Measurements from ENCODE around the gene CSF1R.
"Not testable (repeated sequence)": the region's sequence is repeated elsewhere in the genome, so short reads cannot be mapped to it uniquely, and the experiment has no call there.

CSF1R gene

GRCh38 chr5:150058480-150059126, 27.8 kb downstream of the CSF1R start:
- H3K27ac ChIP-seq = peak overlapping the region; percentile 3
- DNase-seq (ENCODE audit: low read depth, low spot score) = no peak

GRCh38 chr5:150057996-150058395, 28.4 kb downstream of the CSF1R start:
- no peak overlapping the region for H3K27ac ChIP-seq
- no peak for DNase-seq (ENCODE audit: low read depth, low spot score)

DNA sequence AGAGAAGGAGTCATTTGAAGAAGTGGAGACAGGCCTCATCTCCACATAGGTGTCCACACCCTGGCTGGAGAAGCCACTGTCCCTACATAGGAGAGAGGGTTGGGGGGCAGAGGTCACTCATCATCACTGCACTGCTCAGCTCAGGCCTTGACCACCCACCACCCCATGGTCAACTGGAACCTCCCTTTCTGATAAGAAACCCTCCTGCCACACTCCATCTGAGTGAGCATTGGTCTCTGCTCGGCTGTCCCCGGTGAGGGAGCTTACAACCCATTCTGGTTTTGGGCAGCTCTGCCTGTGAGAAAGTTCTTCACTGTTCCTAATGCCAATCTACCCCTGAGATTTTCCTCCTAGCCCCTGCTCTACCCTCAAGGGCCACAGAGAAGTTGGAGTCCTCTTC, 28.8 kb downstream of the CSF1R start:
- no peak overlapping the region for H3K27ac ChIP-seq
- no peak for DNase-seq (ENCODE audit: low read depth, low spot score)

DNA sequence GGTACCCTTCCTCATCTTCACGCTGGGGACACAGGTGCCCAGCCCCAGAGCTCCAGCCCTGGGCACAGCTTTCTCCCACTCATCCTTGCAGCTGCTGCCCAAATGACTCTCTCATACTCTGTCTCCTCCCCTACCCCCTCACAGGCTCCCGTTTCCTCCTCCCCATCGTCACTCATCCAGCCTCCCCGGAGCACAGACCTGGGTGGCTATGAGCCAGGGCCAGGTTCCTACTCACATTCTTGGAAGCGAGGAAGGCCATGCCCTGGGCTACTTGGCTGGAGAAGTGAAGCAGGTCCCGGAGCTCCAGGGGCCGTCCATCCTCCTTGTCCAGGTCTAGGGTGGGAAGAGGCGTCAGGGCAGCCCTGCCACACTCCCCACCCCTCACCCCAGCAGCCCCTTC, 29.3 kb downstream of the CSF1R start:
- no peak for DNase-seq (ENCODE audit: low read depth, low spot score)
- H3K27ac ChIP-seq = no peak overlapping the region

DNA sequence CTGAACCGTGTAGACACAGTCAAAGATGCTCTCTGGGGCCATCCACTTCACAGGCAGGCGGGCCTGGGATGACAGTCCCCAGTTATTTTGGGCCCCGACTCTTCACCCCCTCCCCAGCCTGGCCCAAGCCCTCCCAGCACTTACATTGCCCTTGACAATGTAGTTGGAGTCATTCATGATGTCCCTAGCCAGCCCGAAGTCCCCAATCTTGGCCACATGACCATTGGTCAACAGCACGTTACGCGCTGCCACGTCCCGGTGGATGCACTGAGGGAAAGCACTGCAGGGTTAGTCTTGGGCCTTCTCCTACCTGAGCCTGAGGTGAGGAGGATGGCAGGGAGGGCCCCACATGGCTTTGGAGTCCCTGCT, 30.3 kb downstream of the CSF1R start:
- no peak for DNase-seq (ENCODE audit: low read depth, low spot score)
- no peak overlapping the region for H3K27ac ChIP-seq

DNA sequence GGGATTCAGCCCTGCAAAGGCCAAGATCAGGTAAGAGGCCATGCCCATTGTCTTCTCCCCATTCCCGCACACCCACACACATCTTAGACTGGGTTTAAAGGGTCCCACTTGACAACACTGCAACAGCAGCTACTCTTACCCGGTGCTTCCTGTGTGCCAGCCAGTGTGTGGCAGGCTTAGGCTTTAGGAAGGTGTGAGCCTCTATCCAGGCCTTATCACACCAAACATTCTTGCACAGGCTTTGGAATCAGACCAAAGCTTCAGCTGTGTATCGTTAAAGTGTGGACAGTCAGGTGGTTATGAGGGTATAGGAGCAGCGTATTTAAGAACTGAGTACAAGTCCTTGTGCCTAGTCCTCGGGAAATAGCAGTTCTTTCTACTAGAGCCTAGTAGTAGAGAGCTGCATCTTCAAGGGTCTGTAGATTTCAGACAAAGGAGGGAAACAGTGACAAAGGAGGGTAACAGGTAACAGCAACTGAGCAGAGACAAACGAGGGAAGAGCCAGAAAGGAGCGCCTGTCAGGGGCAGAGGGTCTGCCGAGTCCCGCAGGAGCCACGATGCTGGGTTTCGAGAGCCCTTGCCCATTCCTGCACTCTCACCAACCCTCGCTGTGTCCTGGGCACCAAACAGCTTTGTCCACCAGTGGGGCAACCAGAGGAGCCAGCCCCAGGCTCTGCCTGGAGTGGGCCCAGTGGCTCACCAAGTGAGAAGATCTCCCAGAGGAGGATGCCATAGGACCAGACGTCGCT, 30.9 kb downstream of the CSF1R start:
- DNase-seq (ENCODE audit: low read depth, low spot score) = no peak
- no peak overlapping the region for H3K27ac ChIP-seq

DNA sequence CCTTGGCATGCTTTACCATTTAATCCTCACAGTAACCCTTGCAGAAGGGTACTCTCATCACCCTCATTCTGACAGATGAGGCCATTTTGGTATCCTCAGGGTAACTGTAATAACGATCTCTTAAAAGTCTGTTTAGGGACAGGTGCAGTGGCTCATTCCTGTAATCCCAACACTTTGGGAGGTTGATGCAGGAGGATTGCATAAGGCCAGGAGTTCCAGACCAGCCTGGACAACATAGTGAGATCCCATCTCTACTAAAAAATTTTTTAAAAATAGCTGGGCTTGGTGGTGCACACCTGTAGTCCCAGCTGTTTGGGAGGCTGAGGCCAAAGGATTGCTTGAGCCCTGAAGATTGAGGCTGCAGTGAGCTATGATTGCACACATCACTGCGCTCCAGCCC, 31.8 kb downstream of the CSF1R start:
- H3K27ac ChIP-seq = no peak overlapping the region
- DNase-seq (ENCODE audit: low read depth, low spot score) = no peak

- no peak for DNase-seq (ENCODE audit: low read depth, low spot score)
- no peak overlapping the region for H3K27ac ChIP-seq
Observed at GRCh38 chr5:150053713-150054392, 32.5 kb downstream of the CSF1R start.

- H3K27ac ChIP-seq = no peak overlapping the region
- DNase-seq (ENCODE audit: low read depth, low spot score) = no peak
Observed at GRCh38 chr5:150052956-150053712, 33.2 kb downstream of the CSF1R start.

- no peak overlapping the region for H3K27ac ChIP-seq
- DNase-seq (ENCODE audit: low read depth, low spot score) = no peak
Observed at GRCh38 chr5:150052226-150052955, 34.0 kb downstream of the CSF1R start.

- H3K27ac ChIP-seq = no peak overlapping the region
- DNase-seq (ENCODE audit: low read depth, low spot score) = no peak
Observed at GRCh38 chr5:150051657-150052195, 34.6 kb downstream of the CSF1R start.

DNA sequence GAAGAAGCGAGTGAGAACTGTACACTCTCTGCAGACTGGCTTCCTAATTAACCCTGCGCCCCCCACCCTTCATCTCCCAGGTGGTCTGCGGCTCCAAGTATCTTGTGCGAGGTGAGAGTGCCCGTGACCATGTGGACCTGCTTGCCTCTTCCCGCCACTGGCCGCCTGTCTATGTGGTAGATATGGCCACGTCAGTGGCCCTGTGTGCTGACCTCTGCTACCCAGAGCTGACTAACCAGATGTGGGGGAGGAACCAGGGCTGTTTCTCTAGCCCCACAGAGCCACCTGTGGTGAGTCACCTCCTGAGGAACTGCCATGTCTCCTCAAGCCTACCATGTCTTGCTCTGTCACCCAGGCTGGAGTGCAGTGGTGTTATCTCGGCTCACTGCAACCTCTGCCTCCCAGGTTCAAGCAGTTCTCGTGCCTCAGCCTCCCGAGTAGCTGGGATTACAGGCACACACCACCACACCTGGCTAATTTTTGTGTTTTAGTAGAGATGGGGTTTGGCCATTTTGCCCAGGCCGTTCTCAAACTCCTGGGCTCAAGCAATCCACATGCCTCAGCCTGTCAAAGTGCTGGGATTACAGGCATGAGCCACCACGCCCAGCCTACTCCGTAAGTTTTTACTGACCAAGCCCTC, 36.1 kb downstream of the CSF1R start:
- peak overlapping the region; percentile 47 for H3K27ac ChIP-seq
- DNase-seq (ENCODE audit: low read depth, low spot score) = not testable (repeated sequence)

DNA sequence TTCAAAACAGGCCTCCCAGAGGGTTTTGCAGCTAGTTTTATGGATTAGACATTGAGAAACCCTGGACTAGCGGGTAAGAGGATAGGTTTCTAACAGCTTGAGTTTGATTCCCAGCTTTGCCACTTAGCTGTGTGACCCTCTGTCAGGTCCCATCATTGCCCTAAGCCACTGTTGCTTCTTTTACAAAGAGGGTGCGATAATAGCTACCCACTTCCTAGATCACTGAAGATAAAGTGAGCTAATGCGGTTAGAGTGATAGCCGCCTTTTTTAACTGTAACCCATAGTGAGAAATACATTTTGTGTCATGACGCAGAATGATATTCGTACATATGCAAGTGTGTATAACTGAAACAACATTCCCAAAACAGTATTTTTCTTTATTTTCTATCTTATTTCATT, 40.3 kb downstream of the CSF1R start:
- no peak overlapping the region for H3K27ac ChIP-seq
- no peak for DNase-seq (ENCODE audit: low read depth, low spot score)

- no peak overlapping the region for H3K27ac ChIP-seq
- no peak for DNase-seq (ENCODE audit: low read depth, low spot score)
Observed at GRCh38 chr5:150045549-150045948, 40.8 kb downstream of the CSF1R start.

DNA sequence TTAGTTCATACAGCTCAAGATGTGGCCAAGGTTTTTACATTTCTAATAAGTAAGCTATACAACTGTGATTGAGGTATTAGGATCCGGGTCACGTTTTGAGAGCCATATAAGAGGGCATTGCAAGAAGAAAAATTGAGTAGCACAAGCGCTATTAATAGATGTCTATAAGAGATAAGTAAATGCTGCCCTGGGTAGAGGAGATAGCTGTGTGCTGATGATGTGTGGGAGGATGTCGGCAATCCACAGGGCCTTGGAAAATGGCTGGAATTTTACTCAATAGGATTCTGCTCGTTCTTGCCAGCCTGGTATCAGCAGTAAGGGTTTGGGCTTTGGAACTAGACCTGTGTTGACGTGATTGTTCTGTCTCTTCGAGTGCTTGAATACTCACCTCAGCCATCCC, 41.6 kb downstream of the CSF1R start:
- no peak for DNase-seq (ENCODE audit: low read depth, low spot score)
- H3K27ac ChIP-seq = peak overlapping the region; percentile 50

GRCh38 chr5:150044329-150044681, 42.0 kb downstream of the CSF1R start:
- no peak for DNase-seq (ENCODE audit: low read depth, low spot score)
- H3K27ac ChIP-seq = peak overlapping the region; percentile 50

- DNase-seq (ENCODE audit: low read depth, low spot score) = no peak
- H3K27ac ChIP-seq = peak overlapping the region; percentile 50
Observed at GRCh38 chr5:150043657-150044328, 42.6 kb downstream of the CSF1R start.

DNA sequence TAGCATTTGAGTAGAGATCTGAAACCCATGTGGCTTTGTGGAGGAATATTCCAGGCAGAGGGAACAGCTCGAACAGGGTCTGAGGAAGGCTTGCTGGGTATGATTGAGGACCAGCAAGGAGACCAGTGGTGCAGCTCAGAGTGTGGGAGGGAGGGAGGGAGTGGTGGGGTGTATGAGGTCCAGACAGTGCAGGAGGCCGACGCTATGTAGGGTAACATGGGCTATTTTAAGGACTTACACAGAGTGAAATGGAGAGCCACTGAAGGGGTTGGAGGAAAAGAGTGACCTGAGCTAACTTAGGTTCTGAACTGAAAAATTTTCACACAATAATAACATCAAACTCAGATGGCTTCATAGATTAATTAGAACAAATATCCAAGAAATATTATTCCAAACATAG, 43.9 kb downstream of the CSF1R start:
- H3K27ac ChIP-seq = no peak overlapping the region
- no peak for DNase-seq (ENCODE audit: low read depth, low spot score)

GRCh38 chr5:150038547-150038946, 47.8 kb downstream of the CSF1R start:
- no peak overlapping the region for H3K27ac ChIP-seq
- DNase-seq (ENCODE audit: low read depth, low spot score) = no peak
